Lower leg skin (tissue), 3 donors: ENCODE data around the gene RAP1GAP2.

Experiments
- POLR2A ChIP-seq, 2 donors: fragments of 450-650 bp; IDR thresholded peaks; one replicate each; pipeline ENCODE4 v1.6.1; 2016 to 2017; ENCODE audit warnings: antibody characterized with exemption in 2 of 2, mild to moderate bottlenecking in 1 of 2, moderate library complexity in 1 of 2
- TF ChIP-seq, protein P1 (sequence below), 3 donors: fragments of 450-650 bp; IDR thresholded peaks; one replicate each; pipeline ENCODE4 v1.5.1; 2016; ENCODE audit warnings: antibody characterized with exemption in 3 of 3, mild to moderate bottlenecking in 3 of 3, moderate library complexity in 2 of 3

DNA sequence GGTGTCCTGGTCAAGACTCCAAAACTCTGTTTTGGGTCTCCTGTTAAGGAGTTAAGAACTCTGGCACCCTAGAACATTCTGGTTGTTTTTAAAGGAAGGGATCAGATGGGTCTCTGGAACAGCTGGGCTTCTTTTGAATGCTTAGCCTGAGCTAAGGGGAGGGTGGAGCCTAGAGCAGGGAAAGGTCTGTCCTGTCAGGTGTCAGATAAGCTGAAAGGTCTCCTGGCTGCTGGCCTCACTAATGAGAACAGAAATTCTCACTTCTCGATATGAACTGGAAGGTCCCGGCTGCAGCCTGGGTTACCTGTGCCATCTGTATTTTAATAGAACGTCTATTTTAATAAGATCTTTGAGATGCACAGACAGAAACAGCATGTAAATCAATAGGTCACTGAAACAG, 69.0 kb downstream of the RAP1GAP2 start:
- TF ChIP-seq, protein P1, sequence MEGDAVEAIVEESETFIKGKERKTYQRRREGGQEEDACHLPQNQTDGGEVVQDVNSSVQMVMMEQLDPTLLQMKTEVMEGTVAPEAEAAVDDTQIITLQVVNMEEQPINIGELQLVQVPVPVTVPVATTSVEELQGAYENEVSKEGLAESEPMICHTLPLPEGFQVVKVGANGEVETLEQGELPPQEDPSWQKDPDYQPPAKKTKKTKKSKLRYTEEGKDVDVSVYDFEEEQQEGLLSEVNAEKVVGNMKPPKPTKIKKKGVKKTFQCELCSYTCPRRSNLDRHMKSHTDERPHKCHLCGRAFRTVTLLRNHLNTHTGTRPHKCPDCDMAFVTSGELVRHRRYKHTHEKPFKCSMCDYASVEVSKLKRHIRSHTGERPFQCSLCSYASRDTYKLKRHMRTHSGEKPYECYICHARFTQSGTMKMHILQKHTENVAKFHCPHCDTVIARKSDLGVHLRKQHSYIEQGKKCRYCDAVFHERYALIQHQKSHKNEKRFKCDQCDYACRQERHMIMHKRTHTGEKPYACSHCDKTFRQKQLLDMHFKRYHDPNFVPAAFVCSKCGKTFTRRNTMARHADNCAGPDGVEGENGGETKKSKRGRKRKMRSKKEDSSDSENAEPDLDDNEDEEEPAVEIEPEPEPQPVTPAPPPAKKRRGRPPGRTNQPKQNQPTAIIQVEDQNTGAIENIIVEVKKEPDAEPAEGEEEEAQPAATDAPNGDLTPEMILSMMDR (IDR thresholded peaks at IDR 0.05), result no peak
- TF ChIP-seq POLR2A (IDR thresholded peaks at IDR 0.05), result no peak
